ENCODE results near the gene RFNG. TPM values are rescaled to one million over a fixed set of nuclear protein-coding genes. Genes with fewer than 3 reads are reported as not detected.

RFNG gene
- total and polyA plus RNA-seq, 9 donors = 20.9 to 61.3 (median 44.7) TPM

DNA sequence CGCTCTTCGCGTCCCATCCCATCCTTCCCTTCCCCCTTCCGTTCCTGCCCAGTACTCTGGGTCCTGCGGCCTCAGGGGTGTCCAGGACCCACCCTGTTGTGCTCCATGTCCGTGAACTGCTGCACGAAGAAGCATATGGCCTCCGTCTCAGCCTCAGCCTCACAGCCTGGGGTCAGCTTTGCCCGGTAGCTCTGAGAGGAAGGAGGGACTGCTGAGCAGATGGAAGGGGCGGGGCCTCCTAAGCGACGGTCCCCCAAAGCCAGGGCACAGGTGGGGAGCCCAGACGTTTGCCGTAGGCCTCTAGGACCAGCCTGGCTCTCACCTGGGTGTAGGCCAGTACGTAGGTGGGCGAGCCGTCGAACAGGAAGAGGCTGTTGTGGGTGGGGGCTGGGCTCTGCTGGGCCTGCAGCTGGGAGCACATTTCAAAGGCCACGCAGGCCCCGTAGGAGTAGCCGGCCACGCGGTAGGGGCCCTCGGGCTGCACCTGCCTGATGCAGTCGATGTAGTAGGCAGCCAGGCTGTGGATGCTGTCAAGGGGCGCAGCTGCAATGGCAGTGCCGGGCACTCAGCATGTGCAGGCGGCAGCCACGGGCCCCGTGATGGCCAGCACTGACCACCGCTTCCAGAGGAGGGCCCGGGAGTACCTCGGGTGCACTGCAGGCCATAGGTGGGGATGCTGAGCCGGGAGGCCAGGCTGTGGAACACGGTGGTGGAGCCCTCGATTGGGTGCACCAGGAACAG lies 28.6 kb upstream of the RFNG start:
- Histone ChIP-seq H3K27ac (no peak overlapping the region), H3K27me3 (no peaks in the 10 kb centered on the region), H3K4me3 (no peak overlapping the region), H3K4me1 (ENCODE audit: insufficient read depth) (peaks cover 2% of the 10 kb centered on the region), H3K36me3 (no peaks in the 10 kb centered on the region), H3K9me3 (no peaks in the 10 kb centered on the region)
- DNase-seq = no peak
- no peak for TF ChIP-seq POLR2A (IDR thresholded peaks at IDR 0.05)
- TF ChIP-seq, protein P1, sequence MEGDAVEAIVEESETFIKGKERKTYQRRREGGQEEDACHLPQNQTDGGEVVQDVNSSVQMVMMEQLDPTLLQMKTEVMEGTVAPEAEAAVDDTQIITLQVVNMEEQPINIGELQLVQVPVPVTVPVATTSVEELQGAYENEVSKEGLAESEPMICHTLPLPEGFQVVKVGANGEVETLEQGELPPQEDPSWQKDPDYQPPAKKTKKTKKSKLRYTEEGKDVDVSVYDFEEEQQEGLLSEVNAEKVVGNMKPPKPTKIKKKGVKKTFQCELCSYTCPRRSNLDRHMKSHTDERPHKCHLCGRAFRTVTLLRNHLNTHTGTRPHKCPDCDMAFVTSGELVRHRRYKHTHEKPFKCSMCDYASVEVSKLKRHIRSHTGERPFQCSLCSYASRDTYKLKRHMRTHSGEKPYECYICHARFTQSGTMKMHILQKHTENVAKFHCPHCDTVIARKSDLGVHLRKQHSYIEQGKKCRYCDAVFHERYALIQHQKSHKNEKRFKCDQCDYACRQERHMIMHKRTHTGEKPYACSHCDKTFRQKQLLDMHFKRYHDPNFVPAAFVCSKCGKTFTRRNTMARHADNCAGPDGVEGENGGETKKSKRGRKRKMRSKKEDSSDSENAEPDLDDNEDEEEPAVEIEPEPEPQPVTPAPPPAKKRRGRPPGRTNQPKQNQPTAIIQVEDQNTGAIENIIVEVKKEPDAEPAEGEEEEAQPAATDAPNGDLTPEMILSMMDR (IDR thresholded peaks at IDR 0.05) = no peak
- TF ChIP-seq EP300 (IDR thresholded peaks at IDR 0.05) = no peak
- 75 to 81% (median 77%) methylated on average over 36 of the region's 36 CpGs for WGBS, 3 donors
- intact Hi-C loops (cut with DNase I) = no loop called here

DNA sequence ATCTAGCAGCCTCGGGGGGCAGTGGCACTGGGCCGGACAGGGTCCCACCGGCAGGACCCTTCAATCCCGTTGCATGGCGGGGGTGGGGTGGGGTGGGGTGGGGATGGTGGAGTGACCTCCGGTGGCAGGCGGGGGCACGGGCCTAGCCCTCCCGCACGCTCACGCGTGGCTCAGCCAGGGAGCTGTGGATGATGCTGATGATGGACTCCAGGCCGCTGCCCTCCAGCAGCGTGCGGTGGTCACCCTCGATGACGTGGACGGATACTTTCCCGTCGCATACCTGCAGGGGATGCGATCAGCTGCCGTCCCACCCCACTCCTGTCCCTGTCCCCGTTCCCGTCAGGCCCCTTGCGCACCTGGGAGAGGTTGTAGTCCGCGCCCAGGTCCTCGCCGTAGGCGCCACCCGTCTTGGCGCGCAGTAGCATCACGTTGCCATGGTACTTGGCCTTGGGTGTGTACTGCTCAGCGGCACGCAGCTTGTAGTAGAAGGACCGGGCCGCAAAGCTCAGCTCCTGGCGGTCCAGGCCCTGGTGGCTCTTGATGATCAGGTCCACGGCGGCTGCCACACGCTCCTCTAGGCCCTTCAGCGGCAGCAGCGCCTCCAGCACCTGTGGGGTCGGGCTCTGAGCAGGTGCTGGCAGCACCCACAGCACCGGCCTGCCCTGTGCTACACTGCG lies 27.5 kb upstream of the RFNG start:
- TF ChIP-seq, protein P1 (IDR thresholded peaks at IDR 0.05) = no peak
- no peak for TF ChIP-seq POLR2A (IDR thresholded peaks at IDR 0.05)
- no peak for TF ChIP-seq EP300 (IDR thresholded peaks at IDR 0.05)
- 91 to 95% (median 93%) methylated on average over 34 to 47 of the region's 47 CpGs for WGBS, 3 donors
- intact Hi-C loops (cut with DNase I) = no loop called here
- no peak overlapping the region for H3K27ac ChIP-seq
- no peaks in the 10 kb centered on the region for H3K9me3 ChIP-seq
- DNase-seq = no peak
- no peak overlapping the region for H3K4me3 ChIP-seq
- peaks cover 2% of the 10 kb centered on the region for H3K4me1 ChIP-seq (ENCODE audit: insufficient read depth)
- no peaks in the 10 kb centered on the region for H3K27me3 ChIP-seq
- H3K36me3 ChIP-seq = no peaks in the 10 kb centered on the region

DNA sequence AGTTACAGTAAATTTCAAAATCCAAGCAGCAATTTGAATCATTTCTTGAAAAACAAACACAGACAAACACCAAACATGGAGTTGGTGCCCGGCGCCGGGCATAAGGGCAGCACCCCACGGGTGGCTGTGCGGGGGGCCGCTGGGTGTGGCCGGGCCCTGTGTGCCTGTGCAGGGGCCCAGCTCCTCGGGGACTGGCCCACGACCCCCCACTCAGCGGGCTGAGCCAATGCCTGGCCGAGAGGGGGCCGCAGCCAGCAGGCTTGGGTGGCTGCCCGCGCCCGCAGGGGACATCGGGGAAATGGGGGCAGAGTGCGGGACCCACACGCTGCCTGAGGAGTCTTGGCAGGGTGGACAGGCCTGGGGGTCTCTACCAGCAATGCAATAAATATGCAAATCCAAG lies 26.8 kb upstream of the RFNG start:
- TF ChIP-seq, protein P1 (IDR thresholded peaks at IDR 0.05) = no peak
- TF ChIP-seq EP300 (IDR thresholded peaks at IDR 0.05) (no peak), POLR2A (IDR thresholded peaks at IDR 0.05) (no peak)
- no peak overlapping the region for H3K4me3 ChIP-seq
- no peak overlapping the region for H3K27ac ChIP-seq
- intact Hi-C loops (cut with DNase I) = no loop called here
- H3K27me3 ChIP-seq = no peaks in the 10 kb centered on the region
- H3K36me3 ChIP-seq = no peaks in the 10 kb centered on the region
- no peaks in the 10 kb centered on the region for H3K9me3 ChIP-seq
- DNase-seq = no peak
- 83 to 89% (median 85%) methylated on average over 18 of the region's 18 CpGs for WGBS, 3 donors
- peaks cover 2% of the 10 kb centered on the region for H3K4me1 ChIP-seq (ENCODE audit: insufficient read depth)

DNA sequence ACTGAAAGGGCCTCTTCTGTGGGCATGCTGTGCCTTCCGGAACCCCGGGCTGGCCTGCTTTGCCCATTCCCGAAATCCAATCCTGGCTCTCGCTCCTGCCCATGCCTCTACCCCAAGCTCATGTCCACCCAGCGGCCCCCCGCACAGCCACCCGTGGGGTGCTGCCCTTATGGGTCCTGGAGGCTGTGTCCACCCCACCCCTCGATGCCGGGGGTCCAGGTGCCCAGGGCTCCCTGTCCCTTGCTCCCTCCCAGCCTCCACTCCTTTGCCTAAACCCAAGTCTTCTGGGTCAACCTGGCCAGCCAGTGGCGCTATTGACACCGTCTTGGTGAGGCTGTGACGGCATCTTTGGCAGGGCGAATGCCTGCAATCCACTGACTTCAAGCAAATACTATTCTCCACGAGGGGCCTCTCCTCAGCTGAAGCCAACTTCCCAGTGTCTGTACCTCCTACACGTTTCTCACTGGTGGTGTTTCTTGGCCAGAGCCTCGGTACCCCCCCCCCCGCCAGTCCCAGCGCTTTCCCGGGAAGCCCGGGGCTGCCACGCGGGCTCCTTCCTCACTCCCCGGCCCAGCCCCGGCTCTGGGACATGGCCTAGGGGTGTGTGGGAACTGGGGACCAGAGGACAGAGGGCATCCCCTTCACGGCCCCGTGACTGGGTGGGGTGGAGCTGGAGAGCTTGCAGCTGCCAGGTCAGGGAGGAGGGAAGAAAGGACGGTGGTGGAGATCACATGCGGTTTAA lies 26.2 kb upstream of the RFNG start:
- Histone ChIP-seq H3K27ac (no peak overlapping the region), H3K4me1 (ENCODE audit: insufficient read depth) (peaks cover 2% of the 10 kb centered on the region), H3K9me3 (no peaks in the 10 kb centered on the region), H3K36me3 (no peaks in the 10 kb centered on the region), H3K27me3 (no peaks in the 10 kb centered on the region), H3K4me3 (no peak overlapping the region)
- TF ChIP-seq POLR2A (IDR thresholded peaks at IDR 0.05) = no peak
- TF ChIP-seq, protein P1 (IDR thresholded peaks at IDR 0.05) = no peak
- no peak for TF ChIP-seq EP300 (IDR thresholded peaks at IDR 0.05)
- intact Hi-C loops (cut with DNase I) = no loop called here
- WGBS, 3 donors = 33 to 43% (median 33%) methylated on average over 27 to 28 of the region's 28 CpGs
- peak in 4 of 5 donors; percentile 59 to 74 (median 62) for DNase-seq
